ENCODE results near the gene NUBPL. TPM values are rescaled to one million over a fixed set of nuclear protein-coding genes. Genes with fewer than 3 reads are reported as not detected.
"Not testable (repeated sequence)": the region's sequence is repeated elsewhere in the genome, so short reads cannot be mapped to it uniquely, and the experiment has no call there.

Gene NUBPL
- total RNA-seq, 2 experiments from 2014 or later = 9.0 to 17.5 TPM

GRCh38 chr14:31787377-31787776 is 226.2 kb downstream of the NUBPL start:
- H3K9me3 ChIP-seq (ENCODE audit: low read length) = no peaks in the 10 kb centered on the region
- DNase-seq (ENCODE audit: low spot score) = no peak
- intact Hi-C loops (cut with micrococcal nuclease; ENCODE audit: unreplicated experiment) = no loop called here
- H3K79me2 ChIP-seq (ENCODE audit: insufficient read depth, low read depth, low read length) = no peaks in the 10 kb centered on the region
- no peaks in the 10 kb centered on the region for H3K36me3 ChIP-seq (ENCODE audit: insufficient read depth, low read length)
- H3K27ac ChIP-seq (ENCODE audit: low read depth, low read length, poor library complexity, severe bottlenecking) = no peak overlapping the region
- H3K4me1 ChIP-seq (ENCODE audit: insufficient read depth, low read length, poor library complexity, severe bottlenecking) = no peaks in the 10 kb centered on the region
- no TSS peak for BruUV-seq (replicated peaks)
- POLR2A ChIA-PET = no interaction called here
- no peak for TF ChIP-seq CTCF (conservative IDR thresholded peaks at IDR 0.05; ENCODE audit: low read length)
- TF ChIP-seq EZH2phosphoT487 (IDR thresholded peaks at IDR 0.05; ENCODE audit: borderline replicate concordance, low read depth, low read length) = no peak
- H3K4me2 ChIP-seq (ENCODE audit: low read length) = no peak overlapping the region
- H3K4me3 ChIP-seq (ENCODE audit: low read depth, low read length, poor library complexity, severe bottlenecking) = no peak overlapping the region
- no peaks in the 10 kb centered on the region for H4K20me1 ChIP-seq (ENCODE audit: insufficient read depth, low read length)
- H3K9me2 ChIP-seq (ENCODE audit: insufficient read depth, low read length) = no peaks in the 10 kb centered on the region
- CTCF ChIA-PET (ENCODE audit: unreplicated experiment) = no interaction called here
- no peak overlapping the region for H2AFZ ChIP-seq (ENCODE audit: low read length)

- no peak overlapping the region for H3K27ac ChIP-seq (ENCODE audit: low read depth, low read length, poor library complexity, severe bottlenecking)
- no peak for TF ChIP-seq EZH2phosphoT487 (IDR thresholded peaks at IDR 0.05; ENCODE audit: borderline replicate concordance, low read depth, low read length)
- TF ChIP-seq CTCF (conservative IDR thresholded peaks at IDR 0.05; ENCODE audit: low read length) = no peak
- CTCF ChIA-PET (ENCODE audit: unreplicated experiment) = no interaction called here
Observed at GRCh38 chr14:31788340-31788739, 227.1 kb downstream of the NUBPL start.

GRCh38 chr14:31792726-31793125 is 231.5 kb downstream of the NUBPL start:
- CTCF ChIA-PET (ENCODE audit: unreplicated experiment) = no interaction called here
- intact Hi-C loops (cut with micrococcal nuclease; ENCODE audit: unreplicated experiment) = no loop called here
- DNase-seq (ENCODE audit: low spot score) = no peak

More at GRCh38 chr14:31788340-31788739, 227.1 kb downstream of the NUBPL start:
- Histone ChIP-seq H2AFZ (ENCODE audit: low read length) (no peak overlapping the region), H3K4me3 (ENCODE audit: low read depth, low read length, poor library complexity, severe bottlenecking) (no peak overlapping the region), H3K4me1 (ENCODE audit: insufficient read depth, low read length, poor library complexity, severe bottlenecking) (no peaks in the 10 kb centered on the region), H3K9me2 (ENCODE audit: insufficient read depth, low read length) (no peaks in the 10 kb centered on the region), H3K4me2 (ENCODE audit: low read length) (no peak overlapping the region), H3K36me3 (ENCODE audit: insufficient read depth, low read length) (no peaks in the 10 kb centered on the region), H3K9me3 (ENCODE audit: low read length) (no peaks in the 10 kb centered on the region), H3K79me2 (ENCODE audit: insufficient read depth, low read depth, low read length) (no peaks in the 10 kb centered on the region), H4K20me1 (ENCODE audit: insufficient read depth, low read length) (no peaks in the 10 kb centered on the region)
- POLR2A ChIA-PET = no interaction called here
- BruUV-seq (replicated peaks) = no TSS peak
- intact Hi-C loops (cut with micrococcal nuclease; ENCODE audit: unreplicated experiment) = no loop called here
- DNase-seq (ENCODE audit: low spot score) = no peak

GRCh38 chr14:31797946-31798345 is 236.7 kb downstream of the NUBPL start:
- H3K79me2 ChIP-seq (ENCODE audit: insufficient read depth, low read depth, low read length); H3K4me2 ChIP-seq (ENCODE audit: low read length); H3K36me3 ChIP-seq (ENCODE audit: insufficient read depth, low read length); H4K20me1 ChIP-seq (ENCODE audit: insufficient read depth, low read length); H3K9me3 ChIP-seq (ENCODE audit: low read length); H2AFZ ChIP-seq (ENCODE audit: low read length); H3K9me2 ChIP-seq (ENCODE audit: insufficient read depth, low read length); H3K27ac ChIP-seq (ENCODE audit: low read depth, low read length, poor library complexity, severe bottlenecking); BruUV-seq (replicated peaks); H3K4me1 ChIP-seq (ENCODE audit: insufficient read depth, low read length, poor library complexity, severe bottlenecking); CTCF ChIA-PET (ENCODE audit: unreplicated experiment); intact Hi-C loops (cut with micrococcal nuclease; ENCODE audit: unreplicated experiment); DNase-seq (ENCODE audit: low spot score); H3K4me3 ChIP-seq (ENCODE audit: low read depth, low read length, poor library complexity, severe bottlenecking); POLR2A ChIA-PET: not testable (repeated sequence)

More at GRCh38 chr14:31792726-31793125, 231.5 kb downstream of the NUBPL start:
- Histone ChIP-seq H3K9me2 (ENCODE audit: insufficient read depth, low read length) (no peaks in the 10 kb centered on the region), H3K27ac (ENCODE audit: low read depth, low read length, poor library complexity, severe bottlenecking) (no peak overlapping the region), H3K4me3 (ENCODE audit: low read depth, low read length, poor library complexity, severe bottlenecking) (no peak overlapping the region), H3K36me3 (ENCODE audit: insufficient read depth, low read length) (no peaks in the 10 kb centered on the region), H3K9me3 (ENCODE audit: low read length) (no peaks in the 10 kb centered on the region), H3K4me1 (ENCODE audit: insufficient read depth, low read length, poor library complexity, severe bottlenecking) (no peaks in the 10 kb centered on the region), H4K20me1 (ENCODE audit: insufficient read depth, low read length) (no peaks in the 10 kb centered on the region), H3K79me2 (ENCODE audit: insufficient read depth, low read depth, low read length) (no peaks in the 10 kb centered on the region), H3K4me2 (ENCODE audit: low read length) (no peak overlapping the region), H2AFZ (ENCODE audit: low read length) (no peak overlapping the region)
- no peak for TF ChIP-seq CTCF (conservative IDR thresholded peaks at IDR 0.05; ENCODE audit: low read length)
- TF ChIP-seq EZH2phosphoT487 (IDR thresholded peaks at IDR 0.05; ENCODE audit: borderline replicate concordance, low read depth, low read length) = no peak
- BruUV-seq (replicated peaks) = no TSS peak
- POLR2A ChIA-PET = no interaction called here
